OCI-LY7 (cell line): Measurements from ENCODE around the gene KSR1. TPM values are rescaled to one million over a fixed set of nuclear protein-coding genes. Genes with fewer than 3 reads are reported as not detected.

ENCODE experiments used
- BruUV-seq: library from RNA; stranded (reverse); fragments of 400-500 nt; replicated peaks from 2 replicates; lab custom pipeline; 2021; lab: Mats Ljungman, UMichigan
- CTCF ChIA-PET: fragments of 300-600 bp; sonication (Branson Sonifier 250); formaldehyde crosslinking; loops from one replicate; lab custom pipeline; 2022; ENCODE audit warnings: antibody characterized with exemption; ENCODE audit not compliant: unreplicated experiment; lab: Charles Lee
- POLR2A ChIA-PET: fragments of 300-600 bp; sonication (Branson Sonifier 250); formaldehyde crosslinking; loops from one replicate; lab custom pipeline; 2022; ENCODE audit warnings: antibody characterized with exemption; lab: Charles Lee
- DNase-seq: peaks from one replicate; pipeline ENCODE4 v3.0.0-alpha.2; 2015; ENCODE audit warnings: low spot score
- H2AFZ ChIP-seq: fragments of 200-600 bp; sonication (generic), shearing (Covaris generic); 2 replicates; pipeline ENCODE4 v1.6.1; 2014; ENCODE audit warnings: mild to moderate bottlenecking, antibody characterized with exemption, low read length, moderate library complexity
- H3K27ac ChIP-seq: fragments of 200-600 bp; sonication (generic); 2 replicates; pipeline ENCODE4 v1.5.1; 2014; ENCODE audit warnings: mixed run types, low read depth, mild to moderate bottlenecking, moderate library complexity, low read length, inconsistent platforms; ENCODE audit not compliant: poor library complexity, severe bottlenecking
- H3K36me3 ChIP-seq: fragments of 200-600 bp; sonication (generic); 2 replicates; pipeline ENCODE4 v1.6.1; 2014; ENCODE audit warnings: mild to moderate bottlenecking, antibody characterized with exemption, low read length, moderate library complexity, mixed read lengths; ENCODE audit not compliant: insufficient read depth
- H3K4me1 ChIP-seq: fragments of 200-600 bp; sonication (generic); 2 replicates; pipeline ENCODE4 v1.5.1; 2014; ENCODE audit warnings: mild to moderate bottlenecking, low read length; ENCODE audit not compliant: insufficient read depth, poor library complexity, severe bottlenecking
- H3K4me2 ChIP-seq: fragments of 200-600 bp; sonication (generic); 2 replicates; pipeline ENCODE4 v1.6.1; 2014; ENCODE audit warnings: mild to moderate bottlenecking, low read length
- H3K4me3 ChIP-seq: fragments of 200-600 bp; sonication (generic); 2 replicates; pipeline ENCODE4 v1.5.1; 2014; ENCODE audit warnings: mild to moderate bottlenecking, low read depth, low read length; ENCODE audit not compliant: poor library complexity, severe bottlenecking
- H3K79me2 ChIP-seq: fragments of 200-600 bp; sonication (generic); 2 replicates; pipeline ENCODE4 v1.6.1; 2016; ENCODE audit warnings: low read depth, mild to moderate bottlenecking, low read length, moderate library complexity, mixed read lengths; ENCODE audit not compliant: insufficient read depth
- H3K9me2 ChIP-seq: fragments of 200-600 bp; sonication (generic); 2 replicates; pipeline ENCODE4 v1.6.1; 2016; ENCODE audit warnings: mild to moderate bottlenecking, low read length, mixed read lengths; ENCODE audit not compliant: insufficient read depth
- H3K9me3 ChIP-seq: fragments of 200-600 bp; sonication (generic); 2 replicates; pipeline ENCODE4 v1.6.1; 2014; ENCODE audit warnings: mild to moderate bottlenecking, mixed run types, low read length, mixed read lengths
- H4K20me1 ChIP-seq: fragments of 200-600 bp; sonication (generic); 2 replicates; pipeline ENCODE4 v1.6.1; 2014; ENCODE audit warnings: mild to moderate bottlenecking, antibody characterized with exemption, low read length, moderate library complexity, mixed read lengths; ENCODE audit not compliant: insufficient read depth
- EZH2phosphoT487 ChIP-seq: fragments of 200-600 bp; sonication (generic); IDR thresholded peaks from 2 replicates; pipeline ENCODE4 v1.6.1; 2018; ENCODE audit warnings: low read depth, borderline replicate concordance, mild to moderate bottlenecking, mixed run types, antibody characterized with exemption, low read length, moderate library complexity, mixed read lengths
- intact Hi-C: fragments of 100-400 bp; cut with micrococcal nuclease; formaldehyde crosslinking; loops from one replicate; pipeline ENCODE4 v1.10.0; 2022; ENCODE audit not compliant: unreplicated experiment
- total RNA-seq, 2 experiments: library from RNA; depleted of rRNA in 1 of 2; stranded (reverse); fragments of >200 nt in 1 of 2; shearing (Covaris generic) in 1 of 2; gene quantifications; 2 replicates each; pipeline ENCODE4 v1.2.3, GENCODE V29; 2014 to 2022
- TF ChIP-seq, protein P1 (sequence below): fragments of 200-600 bp; sonication (generic); conservative IDR thresholded peaks from 2 replicates; pipeline ENCODE4 v1.5.1; 2014; ENCODE audit warnings: mild to moderate bottlenecking, antibody characterized with exemption, low read length, moderate library complexity, mixed read lengths

Gene KSR1
- total RNA-seq, 2 experiments from 2014 or later: 2.2 to 4.1 TPM

DNA sequence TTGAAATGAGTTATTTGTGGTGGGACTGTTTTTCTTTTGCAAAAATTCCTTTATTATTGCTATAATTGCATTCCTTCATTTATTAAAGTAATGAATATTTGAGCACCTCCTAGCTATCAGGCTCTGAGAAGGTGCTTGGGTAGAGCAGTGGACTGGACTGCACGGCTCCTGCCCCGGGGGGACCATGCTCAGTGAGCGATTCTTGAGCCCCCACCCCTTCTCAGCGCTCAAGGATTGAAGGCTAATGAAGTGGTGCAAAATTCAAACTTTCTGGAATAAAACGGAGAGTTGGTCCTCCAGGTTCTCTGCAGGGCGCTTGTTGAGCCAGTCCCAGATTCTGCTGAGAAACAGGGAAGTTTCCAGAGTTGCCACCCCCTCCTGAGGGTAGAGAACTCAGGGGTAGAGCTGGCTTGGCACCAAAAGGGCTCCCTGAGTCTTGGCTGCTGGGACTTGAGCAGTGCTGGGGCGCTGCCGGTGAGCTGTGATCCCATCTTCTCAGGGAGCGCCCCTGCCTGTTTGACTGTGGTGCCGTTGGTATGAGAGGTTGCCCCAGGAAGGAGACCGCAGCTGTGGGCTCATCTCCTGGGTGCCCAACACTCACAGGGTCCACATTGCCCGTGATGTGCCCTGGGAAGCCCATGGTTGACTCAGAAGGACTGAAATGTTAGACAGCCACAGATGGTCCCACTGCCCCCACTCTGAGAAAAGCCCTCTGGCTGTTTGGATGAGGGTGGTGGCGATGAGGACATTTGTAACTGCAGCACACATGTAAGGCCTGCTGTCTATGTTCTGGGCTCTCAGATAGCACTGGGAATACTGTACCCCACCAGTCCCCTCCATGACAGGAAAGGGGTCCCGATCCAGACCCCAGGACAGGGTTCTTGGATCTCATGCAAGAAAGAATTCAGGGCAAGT, 20.0 kb downstream of the KSR1 start:
- Histone ChIP-seq H3K4me3 (no peak overlapping the region), H4K20me1 (no peaks in the 10 kb centered on the region), H3K4me2 (no peak overlapping the region), H3K4me1 (peaks cover 15% of the 10 kb centered on the region), H3K9me2 (no peaks in the 10 kb centered on the region), H3K36me3 (no peaks in the 10 kb centered on the region), H2AFZ (no peak overlapping the region), H3K79me2 (no peaks in the 10 kb centered on the region), H3K9me3 (no peaks in the 10 kb centered on the region), H3K27ac (no peak overlapping the region)
- no TSS peak for BruUV-seq
- ChIA-PET POLR2A (no interaction called here), CTCF (no interaction called here)
- DNase-seq: no peak
- intact Hi-C loops: no loop called here
- no peak for TF ChIP-seq EZH2phosphoT487
- TF ChIP-seq, protein P1, sequence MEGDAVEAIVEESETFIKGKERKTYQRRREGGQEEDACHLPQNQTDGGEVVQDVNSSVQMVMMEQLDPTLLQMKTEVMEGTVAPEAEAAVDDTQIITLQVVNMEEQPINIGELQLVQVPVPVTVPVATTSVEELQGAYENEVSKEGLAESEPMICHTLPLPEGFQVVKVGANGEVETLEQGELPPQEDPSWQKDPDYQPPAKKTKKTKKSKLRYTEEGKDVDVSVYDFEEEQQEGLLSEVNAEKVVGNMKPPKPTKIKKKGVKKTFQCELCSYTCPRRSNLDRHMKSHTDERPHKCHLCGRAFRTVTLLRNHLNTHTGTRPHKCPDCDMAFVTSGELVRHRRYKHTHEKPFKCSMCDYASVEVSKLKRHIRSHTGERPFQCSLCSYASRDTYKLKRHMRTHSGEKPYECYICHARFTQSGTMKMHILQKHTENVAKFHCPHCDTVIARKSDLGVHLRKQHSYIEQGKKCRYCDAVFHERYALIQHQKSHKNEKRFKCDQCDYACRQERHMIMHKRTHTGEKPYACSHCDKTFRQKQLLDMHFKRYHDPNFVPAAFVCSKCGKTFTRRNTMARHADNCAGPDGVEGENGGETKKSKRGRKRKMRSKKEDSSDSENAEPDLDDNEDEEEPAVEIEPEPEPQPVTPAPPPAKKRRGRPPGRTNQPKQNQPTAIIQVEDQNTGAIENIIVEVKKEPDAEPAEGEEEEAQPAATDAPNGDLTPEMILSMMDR: no peak

GRCh38 chr17:27477050-27477888, 21.0 kb downstream of the KSR1 start:
- no peak overlapping the region for H3K4me3 ChIP-seq
- no TSS peak for BruUV-seq
- H3K79me2 ChIP-seq: no peaks in the 10 kb centered on the region
- intact Hi-C loops: no loop called here
- H3K27ac ChIP-seq: no peak overlapping the region
- H3K9me2 ChIP-seq: no peaks in the 10 kb centered on the region
- TF ChIP-seq EZH2phosphoT487: no peak
- TF ChIP-seq, protein P1: no peak
- no peaks in the 10 kb centered on the region for H3K9me3 ChIP-seq
- DNase-seq: no peak
- H3K4me1 ChIP-seq: peaks cover 15% of the 10 kb centered on the region
- H3K36me3 ChIP-seq: no peaks in the 10 kb centered on the region
- no peak overlapping the region for H2AFZ ChIP-seq
- ChIA-PET POLR2A (no interaction called here), CTCF (no interaction called here)
- no peaks in the 10 kb centered on the region for H4K20me1 ChIP-seq
- no peak overlapping the region for H3K4me2 ChIP-seq
